HG03575 (cell line): Measurements from ENCODE around the gene SIRT3.
"Not testable (repeated sequence)": the region's sequence is repeated elsewhere in the genome, so short reads cannot be mapped to it uniquely, and the experiment has no call there.

Experiments
- ATAC-seq: cut with Tn5 transposase; IDR thresholded peaks from one replicate; pipeline ENCODE4 v1.9.1; 2021; ENCODE audit not compliant: unreplicated experiment, insufficient number of reproducible peaks, low FRiP score; ENCODE audit errors: extremely low read depth

SIRT3 gene

DNA sequence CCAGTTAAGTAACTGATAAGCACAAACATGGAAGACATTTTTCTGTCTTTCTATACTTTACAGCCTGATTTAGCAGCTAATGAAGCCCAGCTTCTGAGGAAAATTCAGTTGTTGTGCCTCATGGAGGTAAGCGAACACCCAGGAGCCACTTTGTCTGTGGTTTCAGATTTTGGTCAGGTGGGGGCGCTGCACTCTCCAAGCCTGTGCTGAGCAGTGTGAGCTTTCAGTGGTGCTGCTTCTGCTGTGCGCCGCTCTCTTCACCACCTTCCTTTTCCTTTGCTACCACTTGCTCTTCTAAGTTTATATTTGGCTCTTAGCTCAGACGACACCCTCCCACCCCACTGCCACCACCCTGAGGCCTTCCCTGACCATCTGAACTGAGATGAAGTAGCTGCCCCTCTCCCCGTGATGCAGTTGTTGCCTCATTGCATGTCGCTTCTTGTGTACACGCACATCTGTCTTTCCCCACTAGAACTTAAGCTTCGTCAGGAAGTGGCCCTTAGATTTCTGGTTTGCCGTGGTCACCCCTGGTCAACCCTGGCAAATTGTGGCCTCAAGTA, 14.7 kb upstream of the SIRT3 start:
- ATAC-seq, result no peak

DNA sequence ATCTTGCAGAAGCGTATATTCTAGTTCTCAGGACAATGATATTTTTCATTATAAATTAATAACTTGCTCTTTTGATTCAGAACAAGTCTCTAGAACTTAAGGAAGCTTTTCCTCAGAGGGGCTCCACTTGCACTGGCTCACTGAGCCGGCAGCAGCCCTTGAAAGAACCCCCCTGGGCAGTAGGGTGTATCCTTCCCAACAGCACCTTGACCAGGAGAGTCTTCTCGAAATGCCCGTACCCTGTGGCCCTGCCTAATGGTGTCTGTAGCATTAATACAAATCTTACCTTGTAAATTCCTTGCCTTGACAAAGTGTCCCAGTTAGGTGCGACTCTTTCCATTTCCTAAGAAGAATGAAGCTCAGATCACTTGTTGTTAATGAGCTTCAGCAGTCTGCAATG, 14.1 kb upstream of the SIRT3 start:
- ATAC-seq, result no peak

DNA sequence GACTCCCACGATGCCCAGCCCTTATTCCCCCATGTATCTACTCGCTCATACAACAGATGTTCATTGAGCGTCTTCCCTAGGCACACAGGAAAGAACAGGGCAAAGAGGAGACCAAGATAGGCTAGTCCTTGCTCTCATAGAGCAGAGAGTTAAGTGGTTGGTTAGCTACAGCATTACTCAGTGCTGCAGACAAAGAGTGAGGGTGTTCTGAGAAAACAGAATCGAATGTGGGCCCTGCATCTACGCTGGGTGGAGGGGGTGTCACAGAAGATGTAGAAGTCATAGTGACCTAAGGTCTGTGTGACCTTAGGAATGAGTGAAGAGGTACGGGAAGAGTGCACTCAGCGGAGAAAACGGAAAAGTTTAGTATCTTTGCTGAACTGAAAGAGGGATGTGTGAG, 12.9 kb upstream of the SIRT3 start:
- no peak for ATAC-seq

DNA sequence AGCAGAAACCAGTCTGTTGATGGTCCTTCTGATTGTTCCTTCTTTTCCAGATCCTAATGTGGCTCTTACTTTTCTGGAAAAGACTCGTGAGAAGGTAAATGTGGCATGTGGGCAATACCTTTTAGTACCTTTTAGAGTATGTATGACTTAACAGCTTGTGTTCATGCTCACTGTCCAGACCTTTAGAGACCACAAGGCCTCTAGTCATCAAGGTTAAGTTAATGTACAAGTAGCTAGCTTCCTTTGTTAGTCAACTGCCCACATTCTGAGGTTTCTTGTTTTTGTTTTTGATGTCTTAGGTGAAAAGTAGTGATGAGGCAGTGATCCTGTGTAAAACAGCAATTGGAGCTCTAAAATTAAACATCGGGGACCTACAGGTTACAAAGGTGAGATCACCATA, 8.2 kb upstream of the SIRT3 start:
- ATAC-seq, result no peak

DNA sequence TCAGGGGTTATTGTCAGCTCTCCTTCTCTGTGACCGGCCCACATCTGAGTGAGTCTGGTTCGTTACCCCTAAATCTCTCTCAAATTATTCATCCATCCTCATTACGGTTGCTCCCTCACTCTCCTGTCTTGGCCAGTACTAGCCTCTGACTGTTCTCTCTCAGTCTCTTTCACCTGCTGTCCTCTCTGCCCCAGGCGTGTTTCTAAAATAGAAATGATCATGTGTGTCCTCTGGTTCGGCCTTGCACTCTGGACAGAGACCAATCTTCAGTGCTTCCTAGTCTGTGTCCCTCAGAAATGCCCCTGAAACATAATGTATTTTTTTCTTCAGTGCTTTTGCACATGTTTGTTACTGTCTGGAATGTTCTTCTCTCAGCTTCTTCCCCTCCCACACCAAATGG, 5.5 kb upstream of the SIRT3 start:
- ATAC-seq, result no peak

DNA sequence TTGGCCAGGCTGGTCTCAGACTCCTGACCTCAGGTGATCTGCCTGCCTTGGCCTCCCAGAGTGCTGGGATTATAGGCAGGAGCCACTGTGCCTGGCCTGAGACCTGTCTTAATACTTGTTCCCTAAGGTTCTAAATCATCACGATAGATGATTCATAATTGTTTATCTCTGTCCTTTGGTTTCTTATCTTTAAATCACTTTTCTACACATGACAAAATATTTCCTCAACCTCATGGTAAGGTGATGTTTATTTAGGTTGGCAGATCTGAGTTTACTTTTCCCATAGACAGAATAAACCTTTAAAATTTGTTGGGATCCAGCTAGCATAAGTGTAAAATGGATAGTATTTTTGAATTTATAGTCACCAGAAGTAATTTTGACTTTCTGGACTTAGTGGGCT, 4.2 kb upstream of the SIRT3 start:
- ATAC-seq, result no peak

DNA sequence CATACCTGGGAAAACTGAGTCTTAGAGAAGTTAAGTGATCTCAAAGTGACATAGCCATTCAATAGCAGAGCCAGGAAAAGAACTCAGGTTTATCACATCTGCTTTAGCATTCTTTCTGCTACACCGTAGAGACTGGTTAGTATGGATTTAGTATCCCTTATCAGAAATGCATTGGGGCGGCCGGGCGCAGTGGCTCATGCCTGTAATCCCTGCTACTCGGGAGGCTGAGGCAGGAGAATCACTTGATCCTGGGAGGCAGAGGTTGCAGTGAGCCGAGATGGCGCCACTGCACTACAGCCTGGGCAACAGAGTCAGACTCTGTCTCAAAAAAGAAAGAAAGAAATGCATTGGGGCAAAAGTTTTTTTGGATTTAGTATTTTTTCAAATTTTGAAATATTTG, 2.2 kb upstream of the SIRT3 start:
- not testable (repeated sequence) for ATAC-seq

DNA sequence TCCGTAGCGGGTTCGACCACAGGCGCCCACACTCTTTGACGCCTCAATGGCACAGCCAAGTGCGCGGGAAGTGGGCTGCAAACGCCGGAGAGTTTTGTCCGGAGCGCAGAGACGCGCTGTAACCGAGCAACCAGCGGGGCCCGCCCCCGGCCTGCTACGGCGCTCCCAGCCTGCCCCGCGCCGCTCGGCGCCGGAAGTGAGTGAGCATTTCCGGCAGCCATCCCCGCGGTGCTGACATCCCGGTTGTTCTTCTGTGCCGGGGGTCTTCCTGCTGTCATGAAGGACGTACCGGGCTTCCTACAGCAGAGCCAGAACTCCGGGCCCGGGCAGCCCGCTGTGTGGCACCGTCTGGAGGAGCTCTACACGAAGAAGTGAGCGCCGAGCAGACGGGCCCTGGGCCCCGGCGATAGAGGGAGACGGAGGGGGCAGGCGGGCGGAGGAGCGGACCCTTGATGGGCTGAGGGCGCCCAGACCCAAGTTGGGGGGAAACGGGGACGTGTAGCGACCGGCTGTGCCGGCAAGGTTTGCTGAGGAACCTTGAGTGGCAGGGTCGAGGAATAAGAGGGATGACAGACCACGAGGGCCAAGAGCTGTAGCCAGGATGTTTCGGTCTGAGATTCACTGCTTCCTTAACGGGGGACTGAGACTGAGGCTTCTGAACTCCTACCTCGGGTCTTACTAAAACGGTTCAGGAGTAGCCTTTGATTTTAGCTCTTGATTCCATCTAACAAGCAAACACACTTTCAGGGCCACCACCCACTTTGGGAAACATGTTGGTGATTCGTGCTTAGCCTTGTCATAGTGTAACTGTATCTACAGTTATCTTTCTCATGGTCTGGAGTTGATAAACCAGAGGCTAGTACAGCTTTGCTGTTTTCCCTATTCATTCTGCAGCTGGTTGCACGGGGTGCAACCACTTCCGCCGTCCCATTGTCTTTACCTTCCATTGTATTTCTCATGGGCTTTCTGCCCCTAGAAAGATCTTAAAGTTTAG, 929 bp upstream of the SIRT3 start, which contains the start of gene PSMD13:
Gene PSMD13 (plus strand): TSS at position 203 of the 994 bp plus-strand sequence. CDS start 74 bp downstream, at position 277.
- ATAC-seq, result no peak

DNA sequence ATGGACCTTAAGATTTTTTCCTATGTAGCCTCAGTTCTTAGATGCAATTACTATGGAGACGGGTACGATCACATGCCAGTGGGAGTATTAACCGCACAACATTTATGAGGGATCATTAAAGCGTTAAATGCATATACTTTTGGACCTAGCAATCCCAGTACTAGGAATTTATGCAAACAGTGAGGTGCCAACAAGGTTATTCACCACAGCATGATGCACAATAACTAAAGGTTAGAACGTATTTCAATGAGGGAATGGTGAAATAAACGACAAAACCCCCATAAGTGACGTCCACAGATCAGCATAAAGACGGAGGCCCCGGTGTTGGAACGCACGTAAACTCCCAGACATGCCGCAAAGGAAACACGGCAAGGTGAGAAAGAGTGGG, 539 bp downstream of the SIRT3 start:
- ATAC-seq, result no peak

DNA sequence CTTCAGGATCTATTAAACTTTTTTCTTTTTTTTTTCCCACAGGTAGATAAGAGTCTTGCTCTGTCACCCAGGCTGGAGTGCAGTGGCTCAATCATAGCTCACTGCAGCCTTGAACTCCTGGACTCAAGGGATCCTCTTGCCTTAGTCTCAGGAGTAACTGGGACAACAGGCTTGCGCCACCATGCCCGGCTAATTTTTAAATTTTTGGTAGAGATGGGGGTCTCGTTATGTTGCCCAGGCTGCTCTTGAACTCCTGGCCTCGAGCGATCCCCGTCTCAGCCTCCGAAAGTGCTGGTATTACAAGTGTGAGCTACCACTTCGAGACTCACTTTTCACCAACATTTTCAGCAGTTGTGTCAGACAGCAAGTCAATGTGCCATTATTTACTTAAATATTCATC, 962 bp downstream of the SIRT3 start:
- no peak for ATAC-seq

DNA sequence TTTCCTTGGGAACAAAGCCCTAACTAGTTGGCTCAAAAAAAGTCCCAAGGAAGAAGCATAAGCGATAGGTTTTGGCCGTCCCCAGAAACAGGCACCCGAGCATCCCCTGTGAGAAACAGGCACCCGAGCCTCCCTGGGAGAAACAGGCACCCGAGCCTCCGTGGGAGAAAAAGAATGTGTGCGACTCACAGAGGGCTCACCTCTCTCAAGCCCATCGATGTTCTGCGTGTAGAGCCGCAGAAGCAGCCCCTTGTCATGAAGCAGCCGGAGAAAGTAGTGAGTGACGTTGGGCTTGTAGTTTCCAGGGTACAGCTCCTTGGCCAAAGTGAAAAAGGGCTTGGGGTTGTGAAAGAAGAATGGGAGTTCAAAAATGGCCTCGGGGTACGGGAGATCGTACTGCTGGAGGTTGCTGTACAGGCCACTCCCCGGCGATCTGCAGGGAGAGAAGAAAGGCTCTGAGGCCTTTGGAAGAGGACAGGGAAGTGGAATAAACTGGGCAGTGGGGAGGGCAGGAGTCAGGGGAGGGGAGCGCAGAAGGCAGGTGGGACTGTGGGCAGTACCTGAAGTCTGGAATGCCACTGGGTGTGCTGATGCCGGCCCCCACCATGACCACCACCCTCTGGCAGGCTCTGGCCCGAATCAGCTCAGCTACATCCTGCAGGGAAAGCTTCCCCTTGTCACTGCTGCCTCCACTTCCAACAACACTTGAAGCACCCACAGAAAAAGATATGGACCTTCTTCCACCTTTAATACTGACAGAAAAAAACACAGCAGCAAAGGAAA, 3.2 kb downstream of the SIRT3 start:
- ATAC-seq, result no peak

DNA sequence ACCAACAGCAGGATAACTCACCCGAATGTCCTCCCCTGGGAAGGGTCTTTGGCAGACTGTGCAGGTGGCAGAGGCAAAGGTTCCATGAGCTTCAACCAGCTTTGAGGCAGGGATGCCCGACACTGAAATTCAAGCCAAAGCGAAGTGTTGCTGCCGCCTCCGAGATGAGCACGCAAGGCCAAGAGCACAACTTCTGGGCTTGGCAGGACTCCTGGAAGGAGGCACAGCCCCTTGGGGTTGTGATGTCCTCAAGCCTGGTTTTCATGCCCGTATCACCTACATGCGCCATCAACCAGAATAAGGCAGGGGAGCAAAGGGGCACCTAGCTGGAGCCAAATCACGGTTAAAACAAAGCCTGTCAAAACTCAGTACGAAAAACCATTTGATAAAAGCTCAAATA, 5.7 kb downstream of the SIRT3 start:
- no peak for ATAC-seq

DNA sequence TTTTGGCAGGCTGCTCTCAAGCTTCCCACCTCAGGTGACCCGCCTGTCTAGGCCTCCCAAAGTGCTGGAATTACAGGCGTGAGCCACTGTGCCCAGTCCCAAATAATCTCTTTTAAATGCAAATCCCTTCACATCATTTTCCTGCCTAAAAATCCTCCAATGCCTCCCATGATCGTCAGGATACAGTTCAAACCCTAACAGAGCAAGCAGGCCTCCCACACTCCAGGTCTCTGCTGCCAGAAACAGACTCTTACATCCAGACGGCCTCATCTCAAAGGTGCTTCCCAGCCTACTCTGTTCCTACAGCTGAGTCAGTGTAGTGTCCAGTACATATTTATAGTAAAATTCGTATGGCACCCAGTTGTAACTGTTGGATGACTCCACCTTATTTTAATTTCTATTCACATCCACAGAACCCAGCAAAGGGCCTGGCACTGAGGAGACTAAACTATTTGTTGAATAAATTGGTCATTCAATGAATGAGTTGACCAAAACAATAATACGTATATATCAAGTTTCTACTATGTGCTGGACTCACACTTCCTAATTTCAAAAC, 8.2 kb downstream of the SIRT3 start:
- ATAC-seq, result no peak

DNA sequence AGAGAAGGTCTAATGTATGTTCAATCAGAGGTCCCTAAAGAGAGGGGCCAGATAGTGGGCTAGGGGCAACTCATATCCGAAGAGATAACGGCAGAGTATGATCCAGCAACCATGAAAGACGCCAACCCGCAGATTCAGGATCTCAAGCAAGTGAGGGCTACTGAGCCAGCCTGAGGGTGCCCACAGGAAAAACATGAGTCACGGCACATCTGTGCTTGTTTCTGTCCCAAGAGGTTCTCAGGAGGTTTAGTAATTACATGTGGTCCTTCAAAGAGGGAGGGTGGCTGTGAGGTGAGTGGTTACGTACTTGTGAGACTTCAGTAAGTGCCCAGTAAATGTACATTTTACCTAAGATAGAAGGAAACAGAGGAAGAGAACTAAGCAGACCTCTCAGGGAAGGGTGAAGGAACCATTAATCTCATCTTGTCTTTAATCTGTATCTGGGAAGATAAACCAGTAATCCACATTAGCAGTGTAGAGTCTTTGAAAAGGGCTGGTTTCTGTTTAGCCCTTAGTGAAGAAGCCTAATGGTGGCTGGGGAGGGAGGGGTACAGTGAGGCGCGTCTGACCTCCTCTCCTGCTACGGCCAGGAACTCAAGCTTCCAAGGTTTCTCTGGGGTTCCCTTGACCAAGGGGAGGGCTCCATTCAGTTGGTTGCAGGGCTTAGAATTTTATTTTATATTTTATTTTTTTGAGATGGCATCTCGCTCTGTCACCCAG, 10.2 kb downstream of the SIRT3 start:
- no peak for ATAC-seq

DNA sequence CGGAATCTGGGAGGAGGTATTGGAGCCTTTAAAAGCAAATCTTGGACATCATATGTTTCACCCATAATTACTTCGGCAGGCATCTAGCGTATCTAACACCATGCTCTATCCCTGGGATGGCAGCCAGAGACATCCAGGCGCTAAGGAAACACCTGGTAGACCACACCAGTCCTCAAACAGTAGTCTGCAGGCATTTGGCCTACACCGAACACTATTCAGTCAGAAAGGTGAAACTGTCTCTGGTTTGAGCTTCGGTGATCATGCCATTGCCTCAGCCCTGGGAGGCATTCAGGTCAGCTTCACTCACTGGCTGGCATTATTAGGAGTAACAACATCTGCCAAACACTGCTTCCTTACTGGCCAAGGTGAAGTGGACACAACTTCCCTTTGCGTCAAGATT, 11.7 kb downstream of the SIRT3 start:
- no peak for ATAC-seq

DNA sequence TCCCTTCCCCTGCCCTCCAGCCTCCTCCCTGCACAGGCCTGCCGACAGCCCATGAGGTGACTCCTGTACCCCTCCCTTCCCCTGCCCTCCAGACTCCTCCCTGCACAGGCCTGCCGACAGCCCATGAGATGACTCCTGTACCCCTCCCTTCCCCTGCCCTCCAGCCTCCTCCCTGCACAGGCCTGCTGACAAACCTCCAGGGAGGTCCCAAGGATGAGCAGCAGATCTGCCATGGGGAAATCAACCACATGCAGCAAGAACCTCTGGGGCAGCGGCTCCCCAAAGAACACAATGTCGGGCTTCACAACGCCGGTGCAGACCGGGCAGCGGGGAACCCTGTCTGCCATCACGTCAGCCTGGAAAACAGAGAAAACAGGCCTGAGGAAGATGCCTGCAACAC, 12.3 kb downstream of the SIRT3 start:
- no peak for ATAC-seq

DNA sequence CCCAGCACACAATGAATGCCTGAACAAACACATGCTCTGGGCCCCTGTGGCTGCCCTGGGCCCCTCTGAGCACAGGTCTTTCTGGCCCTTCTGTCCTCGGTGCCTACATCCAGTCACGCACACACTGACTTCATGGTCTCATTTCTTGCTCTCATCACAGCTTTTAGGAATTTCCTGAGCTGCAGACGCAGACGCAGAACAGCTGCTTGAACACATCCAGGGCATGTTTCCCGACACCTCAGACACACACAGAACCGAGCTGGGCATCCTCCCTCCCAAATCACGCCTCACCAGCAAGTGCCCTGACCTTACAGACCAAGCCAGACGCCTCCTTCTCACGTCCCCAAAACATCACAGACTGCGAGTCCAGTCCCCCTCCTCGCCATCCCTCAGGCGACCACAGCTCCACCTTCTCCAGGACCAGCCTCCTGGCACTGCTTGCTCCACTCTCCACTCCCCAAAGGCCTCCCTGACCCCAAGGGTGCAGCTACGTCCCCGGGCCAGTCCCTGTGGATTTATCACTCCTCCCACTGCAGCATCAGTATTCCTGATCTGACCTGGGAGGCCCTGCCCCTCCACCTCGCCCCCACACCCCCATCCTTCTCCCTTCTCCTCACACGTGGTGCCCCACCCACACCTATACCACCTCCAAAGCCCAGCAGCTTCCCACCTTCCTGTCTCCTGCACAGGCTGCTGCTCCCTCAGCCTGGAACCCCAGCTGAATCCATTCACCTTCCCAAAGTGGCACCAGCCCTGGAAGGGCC, 12.9 kb downstream of the SIRT3 start:
- ATAC-seq, result no peak
